HG03439 (cell line): ENCODE results near the gene SYF2.
A peak's percentile ranks its signal among the peaks of the same experiment; 100 is the strongest.
"Not testable (repeated sequence)": the region's sequence is repeated elsewhere in the genome, so short reads cannot be mapped to it uniquely, and the experiment has no call there.

ENCODE experiments used
- ATAC-seq: cut with Tn5 transposase; IDR thresholded peaks from one replicate; pipeline ENCODE4 v1.9.1; 2021; ENCODE audit warnings: mild to moderate bottlenecking, moderate library complexity; ENCODE audit not compliant: unreplicated experiment

The SYF2 gene

DNA sequence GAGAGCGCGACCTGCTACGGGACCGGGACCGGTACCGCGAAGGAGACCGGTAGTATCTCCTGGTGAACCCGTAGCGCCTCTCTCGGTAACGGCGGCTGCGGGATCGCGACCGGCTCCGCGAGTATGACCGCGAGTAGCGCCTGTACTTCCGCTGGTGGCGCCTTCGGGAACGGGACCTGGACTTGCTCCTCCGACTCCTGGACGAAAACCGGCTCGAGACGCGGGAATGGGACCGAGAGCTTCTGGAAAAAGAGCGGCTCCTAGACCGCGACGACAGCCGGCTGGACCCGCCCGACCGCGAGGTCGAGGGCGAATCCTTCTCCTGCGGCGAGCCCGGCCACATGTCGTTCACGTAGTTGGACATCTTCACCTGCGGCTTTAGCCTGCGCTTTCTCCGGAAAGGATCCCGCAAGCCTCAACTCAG lies 14.3 kb upstream of the SYF2 start:
- ATAC-seq = peak; percentile 13

DNA sequence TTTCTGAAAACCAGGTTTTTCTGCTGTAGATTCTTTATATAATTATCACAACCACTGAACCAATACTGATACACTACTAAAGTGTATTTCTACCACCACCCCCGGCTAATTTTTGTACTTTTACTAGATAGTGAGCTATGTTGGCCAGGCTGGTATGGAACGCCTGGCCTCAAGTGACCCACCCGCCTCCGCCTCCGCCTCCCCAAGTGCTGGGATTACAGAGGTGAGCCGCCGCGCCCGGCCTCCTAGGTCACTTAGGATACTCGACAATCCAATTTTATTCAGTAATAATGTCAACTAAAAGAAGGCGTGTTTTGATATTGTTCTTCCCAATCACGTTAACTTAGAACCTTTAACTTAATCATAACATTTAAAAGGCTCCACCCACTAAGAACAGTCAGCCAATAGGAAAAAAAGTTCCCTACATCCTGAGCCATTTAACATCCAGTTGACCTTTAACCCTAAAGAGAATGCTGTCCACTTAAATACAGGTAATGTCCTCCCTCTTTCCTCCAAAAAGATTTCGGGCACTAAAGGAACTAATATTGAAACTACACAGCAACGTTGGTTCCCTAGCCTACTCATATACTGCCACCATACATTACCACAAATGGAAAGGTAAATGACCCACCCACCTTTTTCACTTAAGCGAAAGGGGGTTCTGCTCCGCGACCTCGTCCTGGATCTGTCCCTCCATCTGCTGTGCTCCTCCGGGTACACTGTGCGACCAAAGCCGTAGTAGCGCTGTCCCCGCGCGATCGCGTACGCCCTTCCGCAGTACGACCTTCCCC lies 13.7 kb upstream of the SYF2 start:
- ATAC-seq = no peak

DNA sequence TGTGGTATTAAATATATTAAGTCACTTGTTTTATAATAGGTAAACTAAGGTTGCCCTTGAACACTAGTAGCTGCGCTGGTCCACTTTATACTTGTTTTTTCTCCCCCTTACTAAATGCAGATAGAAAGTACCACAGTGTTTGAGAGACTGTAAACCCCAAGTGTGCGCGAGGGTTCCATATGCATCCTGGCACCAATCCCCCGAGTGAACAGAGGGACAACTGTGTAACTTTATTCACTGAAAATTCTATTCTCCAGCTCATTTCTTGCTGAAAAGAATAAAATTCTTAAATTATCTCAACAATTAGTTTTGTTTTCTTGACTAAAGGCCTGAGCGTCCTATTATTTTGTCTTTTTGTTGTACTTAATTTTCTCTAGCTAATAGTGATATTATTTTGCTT lies 13.1 kb upstream of the SYF2 start:
- ATAC-seq = no peak

DNA sequence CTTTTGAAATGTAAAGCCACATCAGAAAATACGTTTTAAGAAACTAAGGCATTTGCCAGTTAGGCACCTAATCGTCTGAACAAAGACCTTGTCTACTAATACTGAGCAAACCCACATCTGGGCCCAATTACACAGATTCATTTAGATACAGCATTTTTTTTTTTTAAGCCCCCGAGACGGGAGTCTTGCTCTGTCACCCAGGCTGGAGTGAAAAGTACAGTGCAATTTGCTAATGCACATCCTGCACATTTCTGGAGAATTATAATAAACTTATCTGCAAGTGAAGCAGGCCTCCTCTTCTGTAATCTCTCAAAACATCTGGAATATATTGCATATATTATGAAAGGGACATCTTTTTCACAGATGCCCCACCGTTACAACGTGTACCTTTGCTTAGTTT lies 11.6 kb upstream of the SYF2 start:
- ATAC-seq = no peak

DNA sequence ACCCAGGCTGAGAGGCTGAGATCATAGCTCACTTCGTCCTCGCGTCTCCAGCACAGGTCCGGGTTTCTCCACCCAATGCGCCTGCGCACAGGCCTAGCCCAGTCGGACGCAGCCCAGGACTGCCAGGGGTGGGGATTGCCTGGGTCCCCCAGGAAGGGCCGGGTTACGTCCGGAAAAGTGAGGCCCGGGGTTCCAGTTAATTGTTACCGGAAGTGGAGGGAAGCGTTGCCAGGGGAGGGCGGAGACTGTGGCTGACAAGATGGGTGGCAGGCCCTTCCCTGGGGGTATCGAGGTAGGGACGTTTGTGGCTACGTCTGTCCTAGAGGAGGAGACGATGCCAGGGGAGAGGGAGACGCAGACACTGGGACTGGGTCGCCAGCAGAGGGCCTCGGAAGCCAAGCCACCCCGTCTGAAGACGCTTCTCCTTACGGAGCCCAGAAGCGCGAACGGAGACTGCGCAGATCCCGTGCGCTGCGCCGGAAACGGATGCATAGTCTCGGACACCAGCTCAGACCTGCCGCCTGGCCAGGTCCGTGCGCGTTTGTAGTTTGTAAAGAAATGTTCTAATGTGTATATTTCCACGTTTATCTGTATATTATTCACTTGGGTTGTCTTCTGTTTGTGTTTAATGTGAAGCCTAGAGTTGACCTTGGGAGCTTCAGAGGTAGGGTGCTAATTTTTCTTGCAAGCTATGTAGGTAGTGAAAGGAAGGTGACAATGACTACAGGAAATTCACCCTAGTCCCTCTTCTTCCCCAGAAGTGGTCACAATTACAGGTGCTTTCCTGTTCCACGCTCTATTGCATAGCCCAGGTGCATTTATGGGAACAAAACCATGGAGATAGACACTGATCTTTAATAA lies 7.6 kb upstream of the SYF2 start:
- ATAC-seq = peak; percentile 64

DNA sequence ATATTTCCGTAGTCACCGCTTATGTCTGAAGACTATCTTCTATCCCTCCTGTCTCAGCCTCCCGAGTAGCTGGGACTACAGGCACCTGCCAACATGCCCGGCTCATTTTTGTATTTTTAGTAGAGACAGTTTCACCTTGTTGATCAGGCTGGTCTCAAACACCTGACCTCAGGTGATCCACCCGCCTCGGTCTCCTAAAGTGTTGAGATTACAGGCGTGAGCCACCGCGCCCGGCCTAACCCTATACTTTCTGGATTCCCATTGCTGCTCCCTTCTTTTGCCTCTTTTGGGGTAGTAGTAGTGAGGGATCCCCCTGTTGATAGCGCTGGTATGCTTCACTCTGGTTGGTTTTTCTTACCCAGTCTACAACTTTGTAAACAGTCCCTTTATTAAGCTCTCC lies 5.7 kb upstream of the SYF2 start:
- ATAC-seq = no peak

DNA sequence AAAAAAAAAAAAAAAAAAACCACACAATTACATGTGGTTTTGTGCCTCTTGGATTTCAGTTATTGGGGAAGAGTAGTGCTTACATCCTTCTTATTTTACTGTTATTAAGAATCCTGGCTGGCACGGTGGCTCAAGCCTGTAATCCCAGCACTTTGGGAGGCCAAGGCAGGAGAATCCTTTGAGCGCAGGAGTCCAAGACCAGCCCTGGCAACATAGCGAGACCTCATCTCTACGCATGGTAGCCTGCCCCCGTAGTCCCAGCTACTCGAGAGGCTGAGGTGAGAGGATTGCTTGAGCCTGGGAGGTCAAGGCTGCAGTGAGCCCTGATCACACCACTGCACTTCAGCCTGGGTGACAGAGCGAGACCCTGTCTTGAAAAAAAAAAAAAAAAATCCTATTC lies 4.0 kb upstream of the SYF2 start:
- ATAC-seq = not testable (repeated sequence)

DNA sequence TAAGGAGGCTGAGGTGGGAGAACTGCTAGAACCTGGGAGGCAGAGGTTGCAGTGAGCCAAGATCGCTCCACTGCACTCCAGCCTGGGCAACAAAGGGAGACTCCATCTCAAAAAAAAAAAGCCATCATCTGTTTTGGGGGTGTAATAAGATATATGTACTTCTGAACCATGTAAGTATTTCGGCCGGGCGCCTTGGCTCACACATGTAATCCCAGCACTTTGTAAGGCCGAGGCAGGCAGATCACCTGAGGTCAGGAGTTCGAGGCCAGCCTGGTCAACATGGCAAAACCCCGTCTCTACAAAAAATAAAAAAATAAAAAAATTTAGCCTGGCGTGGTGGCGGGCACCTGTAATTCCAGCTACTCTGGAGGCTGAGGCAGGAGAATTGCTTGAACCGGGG lies 3.1 kb upstream of the SYF2 start:
- not testable (repeated sequence) for ATAC-seq

DNA sequence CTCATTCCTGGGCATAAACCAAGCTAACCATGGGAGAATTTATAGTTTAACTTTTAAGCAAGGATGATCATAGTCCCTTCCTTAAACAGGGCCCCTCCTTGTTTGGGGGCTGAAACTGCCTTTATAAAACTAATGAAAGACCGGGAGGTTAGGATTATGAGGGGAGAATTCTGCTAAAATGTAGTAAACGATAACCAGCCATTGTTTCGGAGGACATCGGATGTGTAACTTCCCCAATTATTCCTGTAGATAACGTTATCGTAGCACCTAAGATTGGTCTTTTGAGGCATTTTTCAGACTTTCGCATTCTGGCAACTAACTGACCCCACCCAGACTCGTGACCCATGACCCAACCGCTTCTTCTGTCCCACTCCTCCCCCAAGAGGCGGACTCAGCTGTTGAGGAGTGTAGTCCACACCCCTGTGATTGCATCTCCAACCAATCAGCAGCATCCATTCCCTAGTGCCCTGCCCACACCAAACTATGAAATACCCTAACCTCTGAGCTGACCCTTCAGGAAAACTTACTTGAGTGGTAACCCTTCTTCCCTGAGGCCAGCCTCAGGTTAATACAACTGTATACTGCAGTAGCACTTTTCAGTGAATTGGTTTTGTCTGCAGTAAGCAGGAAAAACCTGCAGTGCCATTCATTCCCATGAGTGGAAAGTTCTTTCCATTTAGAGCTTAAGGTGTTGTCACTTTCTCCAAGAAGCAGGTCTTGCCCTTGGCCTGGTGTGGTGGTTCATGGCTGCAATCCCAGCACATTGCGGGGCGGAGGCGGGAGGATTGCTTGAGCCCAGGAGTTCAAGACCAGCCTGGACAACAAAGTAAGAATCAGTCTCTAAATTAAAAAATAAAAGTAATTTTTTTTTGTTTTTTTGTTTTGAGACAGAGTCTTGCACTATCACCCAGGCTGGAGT lies 823 bp upstream of the SYF2 start:
- ATAC-seq = peak; percentile 61

DNA sequence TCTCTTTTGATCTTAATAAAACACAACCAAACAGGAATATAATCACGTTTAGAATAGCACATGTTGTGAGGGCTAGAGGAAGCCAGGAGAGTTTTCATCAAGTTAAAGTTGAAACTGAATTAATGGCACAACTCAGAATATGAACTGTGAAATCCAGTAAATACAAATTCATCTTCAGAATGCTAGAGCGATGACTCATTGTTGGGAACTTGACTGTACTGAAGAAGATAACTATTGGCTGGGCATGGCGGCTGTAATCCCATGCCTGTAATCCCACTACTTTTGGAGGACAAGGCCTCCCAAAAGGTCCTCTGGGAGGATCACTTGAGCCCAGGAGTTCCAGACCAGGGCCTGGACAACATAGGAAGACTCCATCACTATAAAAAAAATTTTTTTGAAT lies 8.8 kb downstream of the SYF2 start:
- ATAC-seq = no peak

DNA sequence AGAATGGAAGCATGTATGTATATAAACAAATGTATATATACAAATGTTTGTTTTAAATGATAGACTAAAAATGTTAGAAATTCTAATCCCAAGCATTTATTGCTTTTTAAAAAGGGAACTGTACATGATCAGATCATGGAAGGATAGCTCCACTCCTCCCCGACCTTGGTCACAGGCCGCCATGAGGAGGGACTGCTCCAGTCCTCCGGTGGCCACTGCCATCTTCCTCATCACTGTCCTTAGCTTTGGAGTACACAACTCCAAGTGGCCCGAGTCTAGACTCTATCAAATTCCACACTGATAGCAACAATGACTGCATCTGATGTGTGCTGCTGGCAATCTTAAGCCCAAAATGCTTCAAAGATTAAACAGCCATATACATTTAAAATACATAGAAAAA lies 9.7 kb downstream of the SYF2 start:
- no peak for ATAC-seq

DNA sequence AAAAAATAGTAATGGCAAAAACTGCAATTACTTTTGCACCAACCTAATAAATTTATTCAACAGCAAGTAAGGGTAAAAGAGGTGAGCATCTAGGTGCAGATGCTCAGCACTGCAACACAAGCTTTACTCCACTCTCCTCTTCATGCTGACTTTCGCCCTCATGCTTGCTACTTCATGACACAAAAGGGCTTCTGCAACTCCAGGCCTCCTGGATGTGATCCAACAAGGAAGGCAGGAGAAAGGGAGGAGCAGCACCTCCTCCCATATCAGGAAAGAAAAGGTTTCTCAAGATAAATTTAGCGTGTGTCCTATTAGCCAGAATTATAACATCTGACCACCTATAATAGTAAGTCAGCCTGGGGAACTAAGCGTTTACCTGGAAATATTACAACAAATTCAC lies 11.6 kb downstream of the SYF2 start:
- ATAC-seq = no peak

DNA sequence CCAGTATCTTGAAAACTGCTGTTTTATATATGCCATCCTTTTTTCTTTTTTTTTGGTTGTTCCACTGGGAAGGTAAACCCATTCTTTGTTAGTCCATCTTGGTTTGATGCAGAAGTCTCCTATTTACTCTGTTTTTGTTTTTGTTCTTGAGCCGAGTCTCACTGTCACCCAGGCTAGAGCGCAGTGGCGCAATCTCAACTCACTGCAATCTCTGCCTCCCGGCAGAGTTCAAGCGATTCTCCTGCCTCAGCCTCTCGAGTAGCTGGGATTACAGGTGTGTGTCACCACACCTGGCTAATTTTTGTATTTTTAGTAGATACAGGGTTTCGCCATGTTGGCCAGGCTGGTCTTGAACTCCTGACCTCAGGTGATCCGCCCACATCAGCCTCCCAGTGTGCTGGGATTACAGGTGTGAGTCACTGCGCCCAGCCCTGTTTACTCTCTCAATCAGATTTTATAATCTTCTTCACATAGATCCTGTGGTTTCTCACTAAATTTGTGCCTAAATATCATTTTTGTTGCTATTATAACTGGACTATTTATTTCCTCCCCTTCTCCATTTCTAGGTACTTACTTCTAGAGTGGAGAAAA lies 12.5 kb downstream of the SYF2 start:
- ATAC-seq = no peak

DNA sequence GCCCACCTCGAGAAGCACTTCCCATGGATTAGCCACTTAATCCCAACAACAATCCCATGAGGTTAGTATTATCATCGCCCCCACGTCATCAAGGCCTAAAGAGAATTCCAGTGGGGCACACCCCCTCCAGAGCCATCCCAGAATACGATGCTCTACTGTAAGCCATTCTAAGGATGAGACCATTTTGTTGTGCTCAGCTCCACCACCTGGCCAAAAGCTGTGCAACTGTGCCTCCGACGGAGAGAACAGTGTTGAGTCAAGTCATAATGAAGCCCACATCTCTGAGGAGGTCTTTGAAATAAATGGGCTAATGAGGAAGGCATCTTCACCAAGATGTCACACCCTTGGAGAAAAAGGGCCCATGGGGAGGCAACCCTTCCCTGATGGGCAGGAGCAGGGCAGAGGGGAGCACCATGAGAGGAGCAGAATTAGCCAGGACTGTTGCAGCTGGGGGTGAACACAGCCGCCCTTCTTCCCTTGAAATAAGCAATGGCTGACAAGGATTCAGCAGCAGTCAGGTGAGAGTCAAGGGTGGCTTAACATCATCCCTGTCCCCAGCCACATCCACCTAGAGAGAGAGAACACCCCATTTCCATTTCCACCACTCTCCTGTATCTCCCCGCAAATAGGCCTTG lies 14.6 kb downstream of the SYF2 start:
- no peak for ATAC-seq

DNA sequence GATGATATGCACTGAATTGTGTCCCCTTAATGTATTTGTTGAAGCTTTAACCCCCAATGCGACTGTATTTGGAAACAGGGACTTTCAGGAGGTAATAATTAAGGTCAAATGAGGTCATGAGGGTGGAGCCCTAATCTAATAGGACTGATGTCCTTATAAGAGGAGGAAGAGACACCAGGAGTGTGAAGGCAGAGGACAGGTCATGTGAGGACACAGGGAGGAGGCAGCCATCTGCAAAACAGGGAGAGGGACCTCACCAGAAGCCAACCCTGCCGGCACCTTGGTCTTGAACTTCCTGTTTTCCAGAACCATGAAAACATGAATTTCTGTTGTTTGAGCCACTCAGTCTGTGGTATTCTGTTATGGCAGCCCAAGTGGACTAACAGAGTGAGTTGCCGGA lies 15.3 kb downstream of the SYF2 start:
- no peak for ATAC-seq

DNA sequence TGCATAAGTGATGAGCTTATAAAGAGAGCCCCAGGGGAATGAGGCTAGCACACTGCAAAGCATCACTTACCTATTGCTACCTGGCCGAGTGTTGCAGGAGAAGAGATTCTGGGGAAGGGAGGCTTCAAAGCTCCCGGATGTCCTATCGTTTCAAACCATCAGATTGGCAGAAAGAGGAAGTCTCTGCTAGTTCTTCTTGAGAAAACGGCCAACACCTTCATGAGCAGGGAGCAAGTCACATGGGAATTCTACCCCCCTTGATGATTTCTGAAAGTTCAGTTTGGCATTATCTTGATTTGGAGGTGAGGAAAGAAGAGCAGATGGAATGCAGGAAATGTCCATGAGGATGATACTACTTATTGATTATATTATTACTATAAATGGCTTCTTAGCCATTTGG lies 16.2 kb downstream of the SYF2 start:
- no peak for ATAC-seq

DNA sequence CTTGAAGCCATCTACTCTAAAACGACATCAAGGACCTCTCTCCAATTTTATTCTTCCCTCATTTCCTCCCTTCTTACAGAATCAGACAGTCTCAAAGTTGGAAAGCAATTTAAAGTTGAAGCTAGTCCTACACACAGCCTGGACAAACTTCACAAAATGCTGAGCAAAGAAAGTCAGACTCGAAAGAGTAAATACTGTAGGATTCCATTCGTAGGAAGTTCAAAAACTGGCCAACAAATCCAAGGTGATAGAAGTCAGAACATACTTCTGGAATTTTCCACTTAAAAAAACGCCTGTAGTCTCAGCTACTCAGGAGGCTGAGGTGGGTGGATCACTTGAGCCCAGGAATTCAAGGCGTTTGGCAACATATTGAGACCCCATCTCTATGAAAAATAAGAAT lies 19.6 kb downstream of the SYF2 start:
- ATAC-seq = no peak

DNA sequence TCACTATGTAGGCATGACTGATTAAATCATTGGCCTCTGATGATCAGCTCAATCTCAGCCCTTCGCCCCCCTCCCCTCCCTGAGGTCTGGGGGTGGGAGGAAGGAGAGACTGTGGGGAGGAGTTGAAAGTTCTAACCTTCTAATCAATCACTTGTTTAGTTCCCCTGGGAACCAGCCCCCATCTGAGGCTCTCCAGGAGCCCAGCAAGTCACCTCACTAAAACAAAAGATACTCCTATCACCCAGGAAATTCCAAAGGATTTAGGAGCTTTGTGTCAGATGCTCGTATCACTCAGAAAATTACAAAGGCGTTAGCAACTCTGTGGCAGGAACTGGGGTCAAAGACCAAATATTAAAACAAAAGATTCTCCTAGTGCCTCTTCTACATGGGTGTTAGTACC lies 21.6 kb downstream of the SYF2 start:
- no peak for ATAC-seq

DNA sequence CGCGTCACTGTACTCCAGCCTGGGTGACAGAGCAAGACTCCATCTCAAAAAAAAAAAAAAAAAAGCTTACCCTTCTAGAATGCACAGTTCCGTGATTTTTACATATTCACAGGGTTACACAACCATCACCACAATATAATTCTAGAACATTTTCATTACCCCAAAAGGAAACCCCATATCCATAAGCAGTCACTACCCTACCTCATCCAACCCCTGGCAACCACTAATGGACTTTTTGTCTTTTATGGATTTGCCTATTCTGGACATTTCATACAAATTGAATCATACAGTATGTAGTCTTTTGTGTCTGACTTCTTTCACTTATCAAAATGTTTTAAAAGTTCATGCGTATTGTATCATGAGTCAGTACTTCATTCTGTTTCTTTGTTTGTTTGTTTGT lies 22.8 kb downstream of the SYF2 start:
- ATAC-seq = no peak

DNA sequence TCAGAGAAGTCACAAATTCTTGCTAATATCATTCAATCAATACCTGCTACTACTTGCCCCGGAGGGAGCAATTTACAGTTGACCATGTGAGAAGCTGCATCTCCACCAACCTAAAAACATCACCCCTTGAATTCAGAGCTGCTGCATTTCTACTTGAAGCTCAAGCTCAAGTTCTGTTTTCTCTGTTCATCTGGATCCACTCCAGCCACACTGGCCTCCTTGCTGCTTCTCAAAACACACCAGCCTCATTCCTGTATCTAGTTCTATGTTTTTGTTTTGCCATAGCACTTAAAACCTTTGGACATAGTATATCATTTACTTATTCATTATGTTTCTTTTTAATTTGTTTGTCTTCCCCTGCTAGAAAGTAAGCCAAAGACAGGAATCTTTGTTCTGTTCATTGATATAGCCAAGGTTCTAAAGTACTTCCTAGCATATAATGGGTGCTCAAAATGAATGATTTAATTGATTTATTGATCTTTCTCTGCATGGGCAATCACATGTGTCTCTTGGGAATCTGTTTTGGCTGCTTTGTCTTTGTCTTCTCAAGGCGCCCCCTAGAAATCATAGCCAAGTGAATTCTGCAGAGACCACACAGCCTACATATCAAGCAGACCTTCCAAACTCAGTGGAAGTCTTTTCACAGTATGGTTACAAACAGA lies 23.6 kb downstream of the SYF2 start:
- no peak for ATAC-seq
